Astrocyte (in vitro differentiated cells and primary cell): Measurements from ENCODE around the gene ACTRT2. TPM values are rescaled to one million over a fixed set of nuclear protein-coding genes. Genes with fewer than 3 reads are reported as not detected.
A peak's percentile ranks its signal among the peaks of the same experiment; 100 is the strongest.

Experiments used
- DNase-seq: peaks from one replicate; pipeline ENCODE4 v3.0.0-alpha.2; 2010; ENCODE audit warnings: low read depth
- FAIRE-seq: peaks from 2 replicates; lab custom pipeline; 2011; peaks lifted over from hg19 to GRCh38; lab: Jason Lieb, UNC
- H2AFZ ChIP-seq: 2 replicates; pipeline ENCODE4 v1.6.0; 2012; ENCODE audit warnings: low read depth, low read length, inconsistent platforms
- H3K27ac ChIP-seq: 2 replicates; pipeline ENCODE4 v1.5.1; 2011; ENCODE audit warnings: low read depth, low read length, inconsistent platforms
- H3K27me3 ChIP-seq: 2 replicates; pipeline ENCODE4 v1.6.0; 2011; ENCODE audit warnings: low read length, inconsistent platforms; ENCODE audit not compliant: insufficient read depth
- H3K36me3 ChIP-seq: 2 replicates; pipeline ENCODE4 v1.5.1; 2011; ENCODE audit warnings: low read length, inconsistent platforms; ENCODE audit not compliant: insufficient read depth
- H3K4me1 ChIP-seq: 2 replicates; pipeline ENCODE4 v1.5.1; 2011; ENCODE audit warnings: low read length, inconsistent platforms; ENCODE audit not compliant: insufficient read depth
- H3K4me2 ChIP-seq: 2 replicates; pipeline ENCODE4 v1.6.0; 2012; ENCODE audit warnings: low read length, inconsistent platforms
- H3K4me3 ChIP-seq: 2 replicates; pipeline ENCODE4 v1.5.1; 2011; ENCODE audit warnings: low read depth, mild to moderate bottlenecking, low read length, inconsistent platforms; ENCODE audit not compliant: insufficient read depth
- H3K79me2 ChIP-seq: 2 replicates; pipeline ENCODE4 v1.6.0; 2012; ENCODE audit warnings: mild to moderate bottlenecking, low read length, inconsistent platforms; ENCODE audit not compliant: insufficient read depth
- H3K9ac ChIP-seq: 2 replicates; pipeline ENCODE4 v1.6.0; 2012; ENCODE audit warnings: mild to moderate bottlenecking, low read length, inconsistent platforms
- H3K9me3 ChIP-seq: 2 replicates; pipeline ENCODE4 v1.5.1; 2012; ENCODE audit warnings: low read depth, mild to moderate bottlenecking, low read length, inconsistent platforms; ENCODE audit not compliant: insufficient read depth
- H4K20me1 ChIP-seq: 2 replicates; pipeline ENCODE4 v1.6.0; 2012; ENCODE audit warnings: low read length, inconsistent platforms; ENCODE audit not compliant: insufficient read depth
- H3K27ac Mint-ChIP-seq: one replicate; pipeline ENCODE4 v1.8.0; 2021; ENCODE audit warnings: mild to moderate bottlenecking, mixed read lengths; ENCODE audit not compliant: unreplicated experiment
- H3K27me3 Mint-ChIP-seq: one replicate; pipeline ENCODE4 v1.8.0; 2021; ENCODE audit warnings: low read depth, mixed read lengths; ENCODE audit not compliant: unreplicated experiment
- H3K36me3 Mint-ChIP-seq: one replicate; pipeline ENCODE4 v1.8.0; 2021; ENCODE audit warnings: low read depth, mixed read lengths; ENCODE audit not compliant: unreplicated experiment
- H3K4me1 Mint-ChIP-seq: one replicate; pipeline ENCODE4 v1.8.0; 2021; ENCODE audit warnings: low read depth, mixed read lengths; ENCODE audit not compliant: unreplicated experiment
- H3K4me3 Mint-ChIP-seq: one replicate; pipeline ENCODE4 v1.8.0; 2021; ENCODE audit warnings: mild to moderate bottlenecking, moderate library complexity, mixed read lengths; ENCODE audit not compliant: unreplicated experiment
- H3K9me3 Mint-ChIP-seq: one replicate; pipeline ENCODE4 v1.8.0; 2021; ENCODE audit warnings: mild to moderate bottlenecking, mixed read lengths; ENCODE audit not compliant: unreplicated experiment
- EZH2 ChIP-seq: IDR thresholded peaks from 2 replicates; pipeline ENCODE4 v1.6.1; 2012; ENCODE audit warnings: mild to moderate bottlenecking, low read length, inconsistent platforms; ENCODE audit not compliant: insufficient read depth
- total RNA-seq: library from RNA; stranded (reverse); gene quantifications from 2 replicates; pipeline ENCODE4 v1.2.1, GENCODE V29; 2021
- TF ChIP-seq, protein P1 (sequence below): IDR thresholded peaks from 2 replicates; pipeline ENCODE4 v1.5.1; 2011; ENCODE audit warnings: low read depth, mild to moderate bottlenecking, inconsistent platforms, low read length, moderate library complexity; ENCODE audit not compliant: insufficient read depth

ACTRT2 gene
- total RNA-seq, 1 donor from 2014 or later, result not detected

DNA sequence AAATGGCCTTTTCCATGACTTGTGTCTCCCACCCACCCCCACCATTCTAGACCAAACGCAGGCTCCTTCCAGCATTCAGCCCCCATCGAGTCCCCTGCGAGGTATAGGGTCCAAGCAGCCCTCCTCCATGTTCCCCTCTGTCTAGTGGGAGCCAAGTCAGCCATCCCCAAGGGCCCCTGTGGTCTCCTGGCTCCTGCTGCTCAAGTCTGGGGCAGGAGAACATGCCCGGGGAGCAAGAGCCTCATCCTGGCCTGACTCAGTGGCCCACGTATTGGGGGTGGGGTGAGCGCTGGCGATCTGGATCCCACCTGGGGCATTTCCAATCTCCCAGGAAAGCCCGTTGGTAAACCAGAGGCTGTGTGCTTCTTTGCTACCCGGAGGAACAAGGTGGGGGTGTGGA, 43.6 kb downstream of the ACTRT2 start:
- TF ChIP-seq EZH2, result no peak
- TF ChIP-seq, protein P1, sequence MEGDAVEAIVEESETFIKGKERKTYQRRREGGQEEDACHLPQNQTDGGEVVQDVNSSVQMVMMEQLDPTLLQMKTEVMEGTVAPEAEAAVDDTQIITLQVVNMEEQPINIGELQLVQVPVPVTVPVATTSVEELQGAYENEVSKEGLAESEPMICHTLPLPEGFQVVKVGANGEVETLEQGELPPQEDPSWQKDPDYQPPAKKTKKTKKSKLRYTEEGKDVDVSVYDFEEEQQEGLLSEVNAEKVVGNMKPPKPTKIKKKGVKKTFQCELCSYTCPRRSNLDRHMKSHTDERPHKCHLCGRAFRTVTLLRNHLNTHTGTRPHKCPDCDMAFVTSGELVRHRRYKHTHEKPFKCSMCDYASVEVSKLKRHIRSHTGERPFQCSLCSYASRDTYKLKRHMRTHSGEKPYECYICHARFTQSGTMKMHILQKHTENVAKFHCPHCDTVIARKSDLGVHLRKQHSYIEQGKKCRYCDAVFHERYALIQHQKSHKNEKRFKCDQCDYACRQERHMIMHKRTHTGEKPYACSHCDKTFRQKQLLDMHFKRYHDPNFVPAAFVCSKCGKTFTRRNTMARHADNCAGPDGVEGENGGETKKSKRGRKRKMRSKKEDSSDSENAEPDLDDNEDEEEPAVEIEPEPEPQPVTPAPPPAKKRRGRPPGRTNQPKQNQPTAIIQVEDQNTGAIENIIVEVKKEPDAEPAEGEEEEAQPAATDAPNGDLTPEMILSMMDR, result no peak

DNA sequence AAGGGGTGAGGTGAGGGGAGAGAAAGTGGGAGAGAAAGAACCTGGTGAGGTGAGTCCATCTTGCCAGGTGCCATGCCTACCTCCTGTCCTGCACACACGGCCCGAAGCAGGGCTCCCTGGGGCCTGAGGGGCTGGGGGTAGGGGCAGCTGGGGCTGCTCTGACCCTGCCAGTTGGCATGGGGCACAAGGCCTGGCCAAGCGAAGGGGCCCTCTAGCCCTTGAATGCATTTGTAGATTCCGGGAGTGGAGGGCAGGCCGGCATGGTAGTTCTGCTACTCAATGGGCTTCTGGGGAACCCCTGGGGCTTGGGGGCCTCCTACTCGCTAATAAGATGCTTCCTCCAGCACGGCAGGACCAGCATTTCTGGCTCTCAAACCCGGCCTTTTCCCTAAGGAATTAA, 44.1 kb downstream of the ACTRT2 start:
- peaks cover 45% of the 10 kb centered on the region for H3K27me3 Mint-ChIP-seq
- Histone ChIP-seq H3K4me2 (no peak overlapping the region), H3K9me3 (no peaks in the 10 kb centered on the region), H3K4me1 (peaks cover 5% of the 10 kb centered on the region), H3K4me3 (no peak overlapping the region), H3K9ac (no peak overlapping the region), H3K27ac (no peak overlapping the region), H3K79me2 (peaks cover 11% of the 10 kb centered on the region), H4K20me1 (peaks cover 26% of the 10 kb centered on the region), H3K36me3 (no peaks in the 10 kb centered on the region), H3K27me3 (peaks cover 20% of the 10 kb centered on the region), H2AFZ (no peak overlapping the region)
- no peaks in the 10 kb centered on the region for H3K36me3 Mint-ChIP-seq
- H3K4me3 Mint-ChIP-seq, result no peak overlapping the region
- DNase-seq, result no peak
- TF ChIP-seq, protein P1, result no peak
- no peak for TF ChIP-seq EZH2
- no peaks in the 10 kb centered on the region for H3K4me1 Mint-ChIP-seq
- H3K9me3 Mint-ChIP-seq, result no peaks in the 10 kb centered on the region
- no peak for FAIRE-seq
- H3K27ac Mint-ChIP-seq, result no peak overlapping the region

More for the DNA sequence above, 43.6 kb downstream of the ACTRT2 start:
- Histone ChIP-seq H2AFZ (no peak overlapping the region), H3K36me3 (no peaks in the 10 kb centered on the region), H3K4me3 (no peak overlapping the region), H3K27ac (no peak overlapping the region), H3K27me3 (peaks cover 21% of the 10 kb centered on the region), H3K79me2 (peaks cover 11% of the 10 kb centered on the region), H3K4me1 (peaks cover 5% of the 10 kb centered on the region), H4K20me1 (peaks cover 26% of the 10 kb centered on the region), H3K9me3 (no peaks in the 10 kb centered on the region), H3K9ac (no peak overlapping the region), H3K4me2 (no peak overlapping the region)
- H3K4me1 Mint-ChIP-seq, result no peaks in the 10 kb centered on the region
- H3K9me3 Mint-ChIP-seq, result no peaks in the 10 kb centered on the region
- peaks cover 45% of the 10 kb centered on the region for H3K27me3 Mint-ChIP-seq
- no peak for DNase-seq
- H3K36me3 Mint-ChIP-seq, result no peaks in the 10 kb centered on the region
- no peak for FAIRE-seq
- H3K27ac Mint-ChIP-seq, result no peak overlapping the region
- H3K4me3 Mint-ChIP-seq, result no peak overlapping the region

DNA sequence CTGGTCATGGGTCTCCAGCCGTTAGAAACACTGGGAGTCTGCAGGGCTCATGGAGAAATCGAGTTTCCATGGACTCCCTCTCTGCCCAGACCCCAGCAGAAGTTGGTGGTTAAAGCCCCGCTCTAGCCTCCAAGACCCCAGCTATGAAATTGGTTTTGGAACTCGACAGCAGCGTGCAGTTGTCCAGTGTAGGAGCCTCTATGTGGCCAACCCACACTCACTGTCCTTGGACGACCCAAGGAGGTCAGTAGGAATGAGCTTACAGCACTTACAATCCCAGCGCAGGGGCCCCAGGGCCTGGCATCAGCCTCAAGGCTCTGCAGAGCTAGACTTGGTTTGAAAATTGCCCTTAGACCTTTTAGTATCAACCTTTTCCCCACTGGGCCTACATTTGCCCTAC, 44.5 kb downstream of the ACTRT2 start:
- H4K20me1 ChIP-seq, result peaks cover 26% of the 10 kb centered on the region
- Mint-ChIP-seq H3K27me3 (peaks cover 43% of the 10 kb centered on the region), H3K9me3 (no peaks in the 10 kb centered on the region), H3K4me3 (peak overlapping the region; percentile 50), H3K36me3 (no peaks in the 10 kb centered on the region), H3K4me1 (no peaks in the 10 kb centered on the region), H3K27ac (no peak overlapping the region)
- H3K79me2 ChIP-seq, result peaks cover 14% of the 10 kb centered on the region
- H3K4me1 ChIP-seq, result peaks cover 7% of the 10 kb centered on the region
- H2AFZ ChIP-seq, result no peak overlapping the region
- H3K9ac ChIP-seq, result no peak overlapping the region
- H3K4me3 ChIP-seq, result no peak overlapping the region
- H3K9me3 ChIP-seq, result no peaks in the 10 kb centered on the region
- DNase-seq, result no peak
- no peak for TF ChIP-seq EZH2
- TF ChIP-seq, protein P1, result no peak
- H3K36me3 ChIP-seq, result no peaks in the 10 kb centered on the region
- no peak overlapping the region for H3K27ac ChIP-seq
- H3K27me3 ChIP-seq, result peaks cover 20% of the 10 kb centered on the region
- FAIRE-seq, result no peak
- peak overlapping the region; percentile 83 for H3K4me2 ChIP-seq
